ENCODE measurements around the gene LYPD6.

- TF ChIP-seq POLR2A (IDR thresholded peaks at IDR 0.05; ENCODE audit: extremely low read depth, insufficient read length) (no peak), CTCF (IDR thresholded peaks at IDR 0.05; ENCODE audit: low read depth, low read length) (no peak), MYC (IDR thresholded peaks at IDR 0.05; ENCODE audit: low read depth, low read length) (no peak), MAX (IDR thresholded peaks at IDR 0.05; ENCODE audit: low read depth, low read length) (no peak)
These were observed 83.1 kb downstream of the LYPD6 start for GRCh38 chr2:149413487-149413886.

All from NB4 (cell line).